Erythroblast (primary cell): ENCODE results near the gene CLDN6.
"Not testable (repeated sequence)": the region's sequence is repeated elsewhere in the genome, so short reads cannot be mapped to it uniquely, and the experiment has no call there.

Experiments used
- DNase-seq, 2 experiments: peaks; one replicate each; lab custom pipeline; 2025; lab: John Stamatoyannopoulos, UW
- GATA1 ChIP-seq: IDR thresholded peaks from 2 replicates; pipeline ENCODE4 v1.6.1; 2011; ENCODE audit warnings: low read depth, mild to moderate bottlenecking, control low read depth, low read length, moderate library complexity
- POLR2A ChIP-seq: IDR thresholded peaks from 2 replicates; pipeline ENCODE4 v1.6.1; 2011; ENCODE audit warnings: mild to moderate bottlenecking, low read length

Gene CLDN6

GRCh38 chr16:3057181-3058138 lies 39.5 kb upstream of the CLDN6 start:
- TF ChIP-seq POLR2A = no peak
- TF ChIP-seq GATA1 = no peak
- no peak for DNase-seq

GRCh38 chr16:3056336-3057180 lies 38.6 kb upstream of the CLDN6 start:
- no peak for TF ChIP-seq GATA1
- no peak for TF ChIP-seq POLR2A
- DNase-seq = no peak

- DNase-seq = not testable (repeated sequence)
Observed at GRCh38 chr16:3055734-3056115, 37.7 kb upstream of the CLDN6 start.

- TF ChIP-seq GATA1 (no peak), POLR2A (no peak)
- DNase-seq = no peak
Observed at GRCh38 chr16:3054965-3055733, 37.2 kb upstream of the CLDN6 start.

- not testable (repeated sequence) for DNase-seq
Observed at GRCh38 chr16:3053330-3053710, 35.3 kb upstream of the CLDN6 start.

- not testable (repeated sequence) for DNase-seq
Observed at GRCh38 chr16:3052571-3053329, 34.8 kb upstream of the CLDN6 start.

- TF ChIP-seq POLR2A = no peak
- TF ChIP-seq GATA1 = no peak
- DNase-seq = no peak
Observed at GRCh38 chr16:3051494-3051893, 33.5 kb upstream of the CLDN6 start.

- DNase-seq = no peak
- TF ChIP-seq POLR2A (no peak), GATA1 (no peak)
Observed at GRCh38 chr16:3051009-3051408, 33.0 kb upstream of the CLDN6 start.

- TF ChIP-seq GATA1 (no peak), POLR2A (no peak)
- DNase-seq = no peak
Observed at GRCh38 chr16:3050487-3050886, 32.5 kb upstream of the CLDN6 start.

GRCh38 chr16:3049921-3050481 lies 32.0 kb upstream of the CLDN6 start:
- no peak for DNase-seq
- TF ChIP-seq GATA1 = no peak
- TF ChIP-seq POLR2A = no peak

- TF ChIP-seq POLR2A (no peak), GATA1 (no peak)
- DNase-seq = no peak
Observed at GRCh38 chr16:3047387-3047720, 29.4 kb upstream of the CLDN6 start.

GRCh38 chr16:3046641-3047386 lies 28.8 kb upstream of the CLDN6 start:
- no peak for DNase-seq
- TF ChIP-seq GATA1 (no peak), POLR2A (no peak)
